Retinal pigment epithelial cell (primary cell): ENCODE measurements around the gene CENPU.

Source experiments
- DNase-seq: peaks from one replicate; pipeline ENCODE4 v3.0.0-alpha.2; 2010; ENCODE audit warnings: low read depth
- H3K4me3 ChIP-seq: 2 replicates; pipeline ENCODE4 v1.5.1; 2011; ENCODE audit warnings: mild to moderate bottlenecking, low read length, control low read depth, moderate library complexity
- CTCF ChIP-seq: conservative IDR thresholded peaks from 2 replicates; pipeline ENCODE4 v1.5.1; 2011; ENCODE audit warnings: low read depth, low read length, control low read depth, inconsistent platforms

The CENPU gene

GRCh38 chr4:184684491-184685189 lies 49.3 kb downstream of the CENPU start:
- no peak overlapping the region for H3K4me3 ChIP-seq
- TF ChIP-seq CTCF = no peak
- DNase-seq = no peak

- DNase-seq = no peak
- H3K4me3 ChIP-seq = no peak overlapping the region
- no peak for TF ChIP-seq CTCF
Observed at GRCh38 chr4:184681916-184682315, 52.0 kb downstream of the CENPU start.

DNA sequence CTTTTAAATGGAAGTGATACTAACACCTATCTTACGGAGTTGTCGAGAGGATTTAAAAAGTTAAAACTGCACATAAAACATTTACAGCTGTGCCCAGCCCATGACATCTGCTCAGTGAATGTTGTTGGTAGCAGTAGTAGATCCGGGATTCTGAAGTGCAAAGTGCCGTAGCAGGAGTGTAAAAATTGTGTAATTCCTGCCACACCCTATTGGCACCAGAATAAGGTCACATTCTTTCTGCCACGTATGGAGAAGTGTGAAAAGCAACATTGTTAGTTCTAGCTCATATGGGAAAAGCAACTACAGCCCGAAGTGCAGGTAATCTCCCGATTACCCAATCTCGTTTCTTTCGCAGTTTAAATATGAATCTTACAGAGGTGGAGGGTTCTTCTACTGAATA lies 53.2 kb downstream of the CENPU start:
- no peak for TF ChIP-seq CTCF
- DNase-seq = no peak
- no peak overlapping the region for H3K4me3 ChIP-seq

DNA sequence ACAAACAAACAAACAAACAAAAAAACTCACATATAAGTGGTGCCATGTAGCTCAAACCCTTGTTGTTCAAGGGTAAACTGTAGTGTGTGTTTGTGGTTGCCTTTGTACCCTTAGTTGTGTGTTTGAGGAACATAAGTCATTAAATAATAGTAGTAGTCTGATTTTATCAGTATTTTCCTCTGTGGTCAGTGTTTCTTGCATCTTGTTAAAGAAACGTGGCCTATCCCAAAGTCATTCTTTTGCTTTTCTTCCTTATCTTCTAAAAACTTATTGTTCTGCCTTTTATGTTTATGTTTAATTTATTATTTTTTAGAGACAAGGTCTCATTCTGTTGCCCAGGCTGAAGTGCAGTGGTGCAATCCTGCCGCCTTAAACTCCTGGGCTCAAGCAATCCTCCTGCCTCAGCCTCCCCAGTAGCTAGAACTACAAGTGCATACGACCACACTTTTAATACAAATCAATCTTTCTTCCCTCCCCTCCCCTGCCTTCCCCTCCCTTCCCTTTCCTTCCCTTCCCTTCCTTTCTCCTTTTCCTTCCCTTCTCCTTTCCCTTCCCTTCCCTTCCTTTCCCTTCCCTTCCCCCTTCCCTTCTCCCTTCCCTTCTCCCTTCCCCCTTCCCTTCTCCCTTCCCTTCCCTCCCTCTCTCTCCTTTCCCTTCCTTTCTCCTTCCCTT lies 57.9 kb downstream of the CENPU start:
- DNase-seq = no peak
- TF ChIP-seq CTCF = no peak

DNA sequence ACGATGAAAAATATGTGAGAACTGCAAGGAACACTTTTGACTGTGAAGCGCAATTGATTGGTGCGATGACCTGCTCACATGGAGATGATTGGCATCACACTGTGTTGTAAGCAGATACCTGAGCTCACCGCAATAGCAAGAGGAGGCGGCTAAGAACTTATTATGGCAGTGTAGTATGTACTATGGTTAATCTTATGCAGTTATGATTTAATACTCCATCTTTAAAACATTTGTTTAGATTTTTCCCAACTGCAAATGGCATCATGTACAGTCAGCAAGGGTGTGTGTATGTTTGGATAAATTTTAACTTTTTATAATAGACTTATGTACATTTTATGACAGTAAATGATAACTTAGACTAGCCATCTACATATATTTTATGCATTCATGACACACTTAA lies 58.9 kb downstream of the CENPU start:
- DNase-seq = no peak
- H3K4me3 ChIP-seq = no peak overlapping the region
- TF ChIP-seq CTCF = no peak

More for the DNA sequence above, 57.9 kb downstream of the CENPU start:
- H3K4me3 ChIP-seq = no peak overlapping the region

GRCh38 chr4:184674011-184674410 lies 59.9 kb downstream of the CENPU start:
- DNase-seq = no peak
- no peak overlapping the region for H3K4me3 ChIP-seq
- no peak for TF ChIP-seq CTCF

DNA sequence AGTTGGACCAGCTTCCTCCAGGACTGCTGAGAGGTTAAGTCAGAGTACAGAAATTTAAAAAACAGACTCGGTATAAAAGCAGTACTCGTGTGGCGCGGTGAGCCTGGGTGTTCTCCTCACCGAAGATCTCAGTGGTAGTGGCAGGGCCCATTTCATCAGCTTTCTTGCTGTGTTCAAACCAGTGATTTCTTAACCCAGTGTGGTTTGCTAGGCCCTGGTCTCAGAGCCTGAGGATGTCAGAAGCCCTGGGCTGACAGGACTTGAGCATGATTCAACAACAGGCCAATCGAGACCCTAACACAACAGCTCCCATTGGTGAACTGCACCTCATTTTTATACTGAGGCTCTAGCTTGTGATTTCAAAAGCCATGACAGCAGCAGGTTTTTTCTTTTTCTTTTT lies 61.2 kb downstream of the CENPU start:
- no peak for TF ChIP-seq CTCF
- H3K4me3 ChIP-seq = no peak overlapping the region
- no peak for DNase-seq
